ENCODE results near the gene TEDC1.
A peak's percentile ranks its signal among the peaks of the same experiment; 100 is the strongest.

The TEDC1 gene

GRCh38 chr14:105483300-105484068 is 7.6 kb upstream of the TEDC1 start:
- DNase-seq (no peak), ATAC-seq (replicated peaks) (no peak)
- Mint-ChIP-seq H3K9me3 (no peaks in the 10 kb centered on the region), H3K27me3 (peaks cover 6% of the 10 kb centered on the region in 2 donors), H3K4me3 (no peak overlapping the region), H3K27ac (peak overlapping the region; percentile 99), H3K36me3 (peaks cover 2 to 7% of the 10 kb centered on the region in 2 donors), H3K4me1 (peaks cover 57 to 85% of the 10 kb centered on the region in 2 donors)

GRCh38 chr14:105484069-105484996 is 6.7 kb upstream of the TEDC1 start:
- no peak for ATAC-seq (replicated peaks)

GRCh38 chr14:105484997-105485393 is 6.1 kb upstream of the TEDC1 start:
- ATAC-seq (replicated peaks), result no peak
- Mint-ChIP-seq H3K4me3 (no peak overlapping the region), H3K27me3 (peaks cover under 1 to 1% of the 10 kb centered on the region in 2 donors), H3K36me3 (peaks cover 10 to 17% of the 10 kb centered on the region in 2 donors), H3K9me3 (no peaks in the 10 kb centered on the region), H3K4me1 (peaks cover 61 to 91% of the 10 kb centered on the region in 2 donors), H3K27ac (peak overlapping the region; percentile 93)
- DNase-seq, result no peak

More at GRCh38 chr14:105484069-105484996, 6.7 kb upstream of the TEDC1 start:
- H3K27me3 Mint-ChIP-seq, result peaks cover 6% of the 10 kb centered on the region in 2 donors
- H3K4me3 Mint-ChIP-seq, result no peak overlapping the region
- peaks cover 7 to 12% of the 10 kb centered on the region in 2 donors for H3K36me3 Mint-ChIP-seq
- H3K4me1 Mint-ChIP-seq, result peaks cover 61 to 92% of the 10 kb centered on the region in 2 donors
- H3K27ac Mint-ChIP-seq, result peak overlapping the region; percentile 66
- DNase-seq, result no peak
- no peaks in the 10 kb centered on the region for H3K9me3 Mint-ChIP-seq

GRCh38 chr14:105485739-105486162 is 5.3 kb upstream of the TEDC1 start:
- Mint-ChIP-seq H3K27ac (peak overlapping the region; percentile 93), H3K4me1 (peaks cover 56 to 84% of the 10 kb centered on the region in 2 donors), H3K4me3 (peak overlapping the region; percentile 84 to 87), H3K9me3 (no peaks in the 10 kb centered on the region), H3K36me3 (peaks cover 10 to 17% of the 10 kb centered on the region in 2 donors), H3K27me3 (no peaks in the 10 kb centered on the region)
- DNase-seq (peak; percentile 48), ATAC-seq (replicated peaks) (peak in 1 of 2 donors; percentile 4)

- ATAC-seq (replicated peaks) (no peak), DNase-seq (peak; percentile 67)
- peaks cover 50 to 77% of the 10 kb centered on the region in 2 donors for H3K4me1 Mint-ChIP-seq
- H3K27me3 Mint-ChIP-seq, result no peaks in the 10 kb centered on the region
- peak within 1 kb of the TSS; percentile 93 for H3K27ac Mint-ChIP-seq
- no peaks in the 10 kb centered on the region for H3K9me3 Mint-ChIP-seq
- H3K36me3 Mint-ChIP-seq, result peaks cover 10 to 17% of the 10 kb centered on the region in 2 donors
- H3K4me3 Mint-ChIP-seq, result peak within 1 kb of the TSS; percentile 84 to 87
These were observed 4.7 kb upstream of the TEDC1 start, which contains the start of gene CRIP1 for GRCh38 chr14:105486163-105486973. CRIP1 (plus strand) TSS chr14:105486886; CDS start chr14:105487260, 374 bp downstream.

GRCh38 chr14:105486974-105487448 is 4.0 kb upstream of the TEDC1 start:
- H3K9me3 Mint-ChIP-seq, result peaks cover 0 to 2% of the 10 kb centered on the region in 2 donors
- peaks cover 50 to 76% of the 10 kb centered on the region in 2 donors for H3K4me1 Mint-ChIP-seq
- ATAC-seq (replicated peaks), result peak; percentile 2
- peak overlapping the region; percentile 84 to 87 for H3K4me3 Mint-ChIP-seq
- H3K27me3 Mint-ChIP-seq, result no peaks in the 10 kb centered on the region
- peaks cover 12 to 17% of the 10 kb centered on the region in 2 donors for H3K36me3 Mint-ChIP-seq
- peak; percentile 75 for DNase-seq
- peak overlapping the region; percentile 93 for H3K27ac Mint-ChIP-seq

- Mint-ChIP-seq H3K9me3 (peaks cover 0 to 2% of the 10 kb centered on the region in 2 donors), H3K27me3 (no peaks in the 10 kb centered on the region), H3K4me3 (peak overlapping the region; percentile 84 to 87), H3K36me3 (peaks cover 12 to 17% of the 10 kb centered on the region in 2 donors), H3K4me1 (peaks cover 46 to 72% of the 10 kb centered on the region in 2 donors), H3K27ac (peak overlapping the region; percentile 69)
- DNase-seq (no peak), ATAC-seq (replicated peaks) (no peak)
These were observed 3.5 kb upstream of the TEDC1 start for GRCh38 chr14:105487449-105487985.

GRCh38 chr14:105487986-105488777 is 2.9 kb upstream of the TEDC1 start:
- Mint-ChIP-seq H3K9me3 (peaks cover 0 to 2% of the 10 kb centered on the region in 2 donors), H3K27ac (peak overlapping the region; percentile 73), H3K36me3 (peaks cover 12 to 17% of the 10 kb centered on the region in 2 donors), H3K27me3 (no peaks in the 10 kb centered on the region), H3K4me3 (peak overlapping the region; percentile 84 to 87), H3K4me1 (peaks cover 41 to 65% of the 10 kb centered on the region in 2 donors)
- ATAC-seq (replicated peaks), result no peak
- DNase-seq, result no peak

- Mint-ChIP-seq H3K27ac (peak overlapping the region; percentile 47), H3K9me3 (peaks cover 0 to 2% of the 10 kb centered on the region in 2 donors), H3K4me3 (peak overlapping the region; percentile 84 to 87), H3K36me3 (peaks cover 16 to 20% of the 10 kb centered on the region in 2 donors), H3K27me3 (no peaks in the 10 kb centered on the region), H3K4me1 (peaks cover 37 to 59% of the 10 kb centered on the region in 2 donors)
- ATAC-seq (replicated peaks) (no peak), DNase-seq (no peak)
These were observed 2.1 kb upstream of the TEDC1 start for GRCh38 chr14:105488781-105489541.

GRCh38 chr14:105489542-105490266 is 1.3 kb upstream of the TEDC1 start:
- Mint-ChIP-seq H3K4me1 (peaks cover 30 to 52% of the 10 kb centered on the region in 2 donors), H3K9me3 (peaks cover 0 to 2% of the 10 kb centered on the region in 2 donors)

GRCh38 chr14:105490267-105490571 is 827 bp upstream of the TEDC1 start:
- H3K27ac Mint-ChIP-seq, result no peak overlapping the region
- H3K4me1 Mint-ChIP-seq, result peaks cover 29 to 47% of the 10 kb centered on the region in 2 donors
- ATAC-seq (replicated peaks) (peak; percentile 1 to 2), DNase-seq (no peak)
- peak overlapping the region; percentile 78 to 87 for H3K4me3 Mint-ChIP-seq
- peaks cover 16 to 20% of the 10 kb centered on the region in 2 donors for H3K36me3 Mint-ChIP-seq
- H3K27me3 Mint-ChIP-seq, result no peaks in the 10 kb centered on the region
- peaks cover 0 to 2% of the 10 kb centered on the region in 2 donors for H3K9me3 Mint-ChIP-seq

More at GRCh38 chr14:105489542-105490266, 1.3 kb upstream of the TEDC1 start:
- peak; percentile 84 for DNase-seq
- peak overlapping the region; percentile 47 for H3K27ac Mint-ChIP-seq
- H3K36me3 Mint-ChIP-seq, result peaks cover 16 to 20% of the 10 kb centered on the region in 2 donors
- peak; percentile 18 to 21 for ATAC-seq (replicated peaks)
- H3K4me3 Mint-ChIP-seq, result peak overlapping the region; percentile 78 to 87
- H3K27me3 Mint-ChIP-seq, result no peaks in the 10 kb centered on the region
